Lower lobe of right lung (tissue), 2 donors: ENCODE results near the gene ARMC2. TPM values are rescaled to one million over a fixed set of nuclear protein-coding genes. Genes with fewer than 3 reads are reported as not detected.

Source experiments
- ATAC-seq, 2 donors: fragments of 200-7000 bp; cut with Tn5 transposase; one replicate each; pipeline ENCODE4 v1.9.1; 2020 to 2022; ENCODE audit warnings: mild to moderate bottlenecking in 2 of 2, moderate library complexity in 2 of 2
- DNase-seq: peaks from one replicate; pipeline ENCODE4 v3.0.0-alpha.2; 2020
- H3K27ac ChIP-seq: fragments of 200-600 bp; one replicate; pipeline ENCODE4 v1.8.0; 2022
- H3K27me3 ChIP-seq: fragments of 200-600 bp; one replicate; pipeline ENCODE4 v1.8.0; 2022; ENCODE audit warnings: low read depth
- H3K36me3 ChIP-seq: fragments of 200-600 bp; one replicate; pipeline ENCODE4 v1.8.0; 2022; ENCODE audit warnings: mild to moderate bottlenecking
- H3K4me1 ChIP-seq: fragments of 200-600 bp; one replicate; pipeline ENCODE4 v1.8.0; 2022
- H3K4me3 ChIP-seq: fragments of 200-600 bp; one replicate; pipeline ENCODE4 v1.8.0; 2022; ENCODE audit warnings: mild to moderate bottlenecking
- H3K9me3 ChIP-seq: fragments of 200-600 bp; one replicate; pipeline ENCODE4 v1.8.0; 2022
- intact Hi-C: fragments of 100-400 bp; cut with DNase I; formaldehyde crosslinking; loops from one replicate; pipeline ENCODE4 v1.11.0; 2022
- total RNA-seq: library from RNA; stranded (reverse); fragmentation: NEBNext Ultra II Directional; extraction: Animal tissue kit (Norgen Biotek cat#: 25700); gene quantifications from one replicate; pipeline ENCODE4 v1.2.1, GENCODE V29; 2021
- TF ChIP-seq, protein P1 (sequence below): fragments of 200-600 bp; IDR thresholded peaks from one replicate; pipeline ENCODE4 v1.8.0; 2022; ENCODE audit warnings: antibody characterized with exemption, mild to moderate bottlenecking
- donor health status: DM: no; HTN: yes; CAD: no; lungs with severe emphysema.

The ARMC2 gene
- total RNA-seq, 1 donor from 2014 or later, result 10.8 TPM

DNA sequence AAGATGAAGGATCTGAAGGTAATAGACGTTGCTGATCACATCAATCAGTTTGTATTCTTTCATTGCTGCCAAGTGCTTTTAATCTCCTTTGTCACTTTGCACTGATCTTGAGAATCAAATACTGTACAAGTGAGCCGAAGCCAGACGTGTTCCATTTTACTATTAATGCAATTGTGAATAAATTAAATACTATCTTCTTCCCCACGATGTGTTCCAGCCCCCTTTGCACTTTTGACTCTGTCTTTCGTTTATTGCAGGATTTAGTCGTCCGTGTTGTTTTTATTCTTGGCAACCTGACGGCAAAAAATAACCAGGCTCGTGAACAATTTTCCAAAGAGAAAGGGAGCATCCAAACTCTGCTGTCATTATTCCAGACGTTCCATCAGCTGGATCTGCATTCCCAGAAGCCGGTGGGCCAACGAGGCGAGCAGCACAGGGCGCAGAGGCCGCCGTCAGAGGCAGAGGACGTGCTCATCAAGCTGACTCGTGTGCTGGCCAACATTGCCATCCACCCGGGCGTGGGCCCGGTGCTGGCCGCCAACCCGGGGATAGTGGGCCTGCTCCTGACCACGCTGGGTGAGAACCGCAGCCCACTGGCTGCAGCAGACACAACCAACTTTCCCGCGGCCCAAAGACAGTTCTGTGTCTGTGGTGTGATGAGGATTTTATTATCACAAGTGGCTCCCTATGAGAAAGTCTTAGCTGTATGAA, 104.7 kb downstream of the ARMC2 start:
- DNase-seq, result no peak
- TF ChIP-seq, protein P1, sequence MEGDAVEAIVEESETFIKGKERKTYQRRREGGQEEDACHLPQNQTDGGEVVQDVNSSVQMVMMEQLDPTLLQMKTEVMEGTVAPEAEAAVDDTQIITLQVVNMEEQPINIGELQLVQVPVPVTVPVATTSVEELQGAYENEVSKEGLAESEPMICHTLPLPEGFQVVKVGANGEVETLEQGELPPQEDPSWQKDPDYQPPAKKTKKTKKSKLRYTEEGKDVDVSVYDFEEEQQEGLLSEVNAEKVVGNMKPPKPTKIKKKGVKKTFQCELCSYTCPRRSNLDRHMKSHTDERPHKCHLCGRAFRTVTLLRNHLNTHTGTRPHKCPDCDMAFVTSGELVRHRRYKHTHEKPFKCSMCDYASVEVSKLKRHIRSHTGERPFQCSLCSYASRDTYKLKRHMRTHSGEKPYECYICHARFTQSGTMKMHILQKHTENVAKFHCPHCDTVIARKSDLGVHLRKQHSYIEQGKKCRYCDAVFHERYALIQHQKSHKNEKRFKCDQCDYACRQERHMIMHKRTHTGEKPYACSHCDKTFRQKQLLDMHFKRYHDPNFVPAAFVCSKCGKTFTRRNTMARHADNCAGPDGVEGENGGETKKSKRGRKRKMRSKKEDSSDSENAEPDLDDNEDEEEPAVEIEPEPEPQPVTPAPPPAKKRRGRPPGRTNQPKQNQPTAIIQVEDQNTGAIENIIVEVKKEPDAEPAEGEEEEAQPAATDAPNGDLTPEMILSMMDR, result no peak
- H3K36me3 ChIP-seq, result no peaks in the 10 kb centered on the region
- H3K4me3 ChIP-seq, result no peak overlapping the region
- H3K27me3 ChIP-seq, result no peaks in the 10 kb centered on the region
- H3K4me1 ChIP-seq, result peaks cover 13% of the 10 kb centered on the region
- H3K27ac ChIP-seq, result no peak overlapping the region
- H3K9me3 ChIP-seq, result no peaks in the 10 kb centered on the region
- ATAC-seq, result no peak
- intact Hi-C loops, result no loop called here

DNA sequence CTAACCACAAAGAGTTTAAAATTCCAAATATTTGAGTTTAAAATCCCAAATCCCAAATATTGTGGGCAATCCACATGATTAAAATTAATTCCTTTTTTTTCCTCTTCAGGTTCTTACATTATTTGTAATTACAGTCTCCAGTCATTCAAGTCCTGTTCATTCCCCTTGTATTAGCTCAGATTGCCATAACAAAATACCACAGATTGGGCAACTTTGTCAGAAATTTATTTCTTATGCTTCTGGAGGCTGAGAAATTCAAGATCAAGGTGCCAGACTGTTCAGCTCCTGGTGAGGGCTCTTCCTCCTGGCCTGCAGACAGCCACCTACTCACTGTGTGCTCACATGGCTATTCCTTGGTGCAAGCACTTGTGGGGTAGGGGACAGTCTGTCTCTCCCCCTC, 105.5 kb downstream of the ARMC2 start:
- intact Hi-C loops, result no loop called here

DNA sequence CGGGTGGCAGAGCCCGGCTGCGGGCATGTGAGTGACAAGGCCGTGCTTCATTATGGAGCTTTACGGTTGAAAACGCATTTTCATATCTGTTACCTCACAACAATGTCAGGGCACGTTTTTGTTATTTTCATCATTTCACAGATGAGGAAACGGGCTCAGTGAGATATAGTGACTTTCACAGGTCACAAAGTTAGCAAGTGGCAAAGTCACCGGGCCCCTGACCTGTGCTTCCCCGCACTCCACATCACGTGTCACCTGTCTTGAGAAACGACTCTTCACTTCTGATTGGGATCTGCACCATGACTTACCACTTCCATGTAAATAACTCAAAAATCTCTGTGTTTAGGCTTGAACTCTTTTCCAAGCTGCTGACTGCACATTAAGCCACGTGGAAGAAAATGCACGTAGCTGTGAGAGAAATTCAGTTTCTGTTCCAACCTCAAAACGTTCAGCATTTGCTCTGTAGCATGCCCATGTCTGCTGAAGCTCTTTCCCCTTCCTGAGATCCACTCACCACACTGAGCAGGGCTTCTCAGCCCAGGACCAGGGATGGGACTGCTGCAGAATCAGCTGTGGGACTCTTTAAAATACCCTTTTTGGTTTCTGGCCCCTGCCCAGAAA, 107.2 kb downstream of the ARMC2 start:
- no peak overlapping the region for H3K27ac ChIP-seq
- H3K9me3 ChIP-seq, result no peaks in the 10 kb centered on the region
- H3K4me1 ChIP-seq, result no peaks in the 10 kb centered on the region
- ATAC-seq (no peak), DNase-seq (no peak)
- intact Hi-C loops, result no loop called here
- H3K4me3 ChIP-seq, result no peak overlapping the region
- no peaks in the 10 kb centered on the region for H3K36me3 ChIP-seq
- TF ChIP-seq, protein P1, result no peak
- no peaks in the 10 kb centered on the region for H3K27me3 ChIP-seq

More for the DNA sequence above, 105.5 kb downstream of the ARMC2 start:
- Histone ChIP-seq H3K27ac (no peak overlapping the region), H3K4me1 (peaks cover 5% of the 10 kb centered on the region), H3K36me3 (no peaks in the 10 kb centered on the region), H3K4me3 (no peak overlapping the region), H3K27me3 (no peaks in the 10 kb centered on the region), H3K9me3 (no peaks in the 10 kb centered on the region)
- no peak for ATAC-seq
- no peak for DNase-seq
- TF ChIP-seq, protein P1, result no peak

DNA sequence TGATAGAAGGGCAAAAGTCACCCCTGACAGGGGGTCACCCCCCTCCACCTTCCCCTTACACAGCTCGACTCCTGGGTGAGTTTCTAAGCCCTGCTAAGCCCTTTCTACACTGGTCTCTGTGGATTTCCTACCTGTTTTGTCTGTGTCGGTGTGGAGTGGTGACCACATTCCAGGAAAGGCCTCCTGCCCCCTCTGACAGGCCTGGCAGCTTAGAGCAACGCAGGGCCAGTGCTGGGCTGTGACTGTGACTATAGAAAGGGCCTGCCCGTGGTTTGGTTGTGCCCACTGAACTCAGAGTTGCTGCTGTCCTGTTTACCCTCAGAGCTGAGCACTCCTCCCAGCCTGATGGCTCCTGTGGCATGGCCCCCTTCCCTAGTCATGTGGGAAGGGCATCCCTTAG, 109.0 kb downstream of the ARMC2 start:
- ATAC-seq, result peak; percentile 18 to 34

DNA sequence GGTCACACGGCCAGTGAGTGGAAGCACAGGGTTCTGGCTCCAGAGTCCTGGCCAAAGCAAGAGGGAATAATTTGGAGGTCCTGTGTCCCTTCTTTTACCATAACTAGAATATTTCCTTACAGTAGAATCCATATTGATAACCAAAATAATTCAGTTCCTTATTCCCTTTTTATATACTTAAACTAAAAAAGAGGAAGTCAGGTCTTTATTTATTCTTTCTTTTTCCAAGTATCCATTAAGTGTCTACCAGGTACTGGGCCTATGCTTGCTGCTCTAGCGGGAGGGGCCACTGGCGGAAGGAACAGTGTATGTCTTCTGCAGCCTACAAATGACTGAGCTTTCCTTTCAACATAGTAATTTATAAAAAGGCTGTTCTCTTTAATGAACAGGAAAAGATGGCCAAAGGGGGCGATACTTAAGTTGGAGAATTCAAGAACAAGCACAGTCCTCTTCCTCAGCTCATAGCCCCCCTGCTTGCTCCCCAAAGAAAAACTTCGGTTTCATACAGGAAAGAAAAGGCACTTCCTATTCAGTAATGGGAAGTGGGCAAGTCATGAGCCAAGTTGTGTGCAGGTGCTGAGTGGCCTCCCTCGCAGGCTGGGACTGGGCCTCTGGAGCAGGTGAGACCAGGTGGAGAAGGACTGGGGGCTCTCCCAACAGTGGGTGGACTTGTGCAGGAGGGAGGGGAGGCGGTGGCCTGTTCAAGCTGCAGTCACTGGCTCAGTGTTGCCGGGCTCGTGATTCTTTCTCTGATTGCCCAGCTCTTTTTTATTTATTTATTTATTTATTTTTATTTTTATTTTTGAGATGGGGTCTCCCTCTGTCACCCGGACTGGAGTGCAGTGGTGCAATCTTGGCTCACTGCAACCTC, 110.9 kb downstream of the ARMC2 start:
- Histone ChIP-seq H3K9me3 (no peaks in the 10 kb centered on the region), H3K27ac (no peak overlapping the region), H3K4me1 (no peaks in the 10 kb centered on the region), H3K36me3 (no peaks in the 10 kb centered on the region), H3K4me3 (no peak overlapping the region), H3K27me3 (no peaks in the 10 kb centered on the region)
- intact Hi-C loops, result no loop called here
- TF ChIP-seq, protein P1, result no peak
- peak; percentile 31 to 36 for ATAC-seq
- DNase-seq, result peak; percentile 48

More for the DNA sequence above, 109.0 kb downstream of the ARMC2 start:
- DNase-seq, result no peak
- no peaks in the 10 kb centered on the region for H3K36me3 ChIP-seq
- no peaks in the 10 kb centered on the region for H3K9me3 ChIP-seq
- intact Hi-C loops, result no loop called here
- H3K4me1 ChIP-seq, result no peaks in the 10 kb centered on the region
- H3K27ac ChIP-seq, result no peak overlapping the region
- H3K27me3 ChIP-seq, result no peaks in the 10 kb centered on the region
- TF ChIP-seq, protein P1, result no peak
- no peak overlapping the region for H3K4me3 ChIP-seq
